Neural progenitor cell (in vitro differentiated cells): ENCODE data around the gene TMEM240.

ENCODE experiments used
- CTCF ChIP-seq: fragments of 200-600 bp; sonication (generic); IDR thresholded peaks from 2 replicates; pipeline ENCODE4 v1.5.1; 2017; ENCODE audit warnings: antibody characterized with exemption, mild to moderate bottlenecking
- EZH2 ChIP-seq: fragments of 200-600 bp; sonication (generic); IDR thresholded peaks from 2 replicates; pipeline ENCODE4 v1.6.1; 2017; ENCODE audit warnings: antibody characterized with exemption, mild to moderate bottlenecking, moderate library complexity

- no peak for TF ChIP-seq CTCF
- no peak for TF ChIP-seq EZH2
Measured at GRCh38 chr1:1534401-1535154, 5.8 kb downstream of the TMEM240 start.
